Measurements from ENCODE around the gene SLK.

Gene SLK

DNA sequence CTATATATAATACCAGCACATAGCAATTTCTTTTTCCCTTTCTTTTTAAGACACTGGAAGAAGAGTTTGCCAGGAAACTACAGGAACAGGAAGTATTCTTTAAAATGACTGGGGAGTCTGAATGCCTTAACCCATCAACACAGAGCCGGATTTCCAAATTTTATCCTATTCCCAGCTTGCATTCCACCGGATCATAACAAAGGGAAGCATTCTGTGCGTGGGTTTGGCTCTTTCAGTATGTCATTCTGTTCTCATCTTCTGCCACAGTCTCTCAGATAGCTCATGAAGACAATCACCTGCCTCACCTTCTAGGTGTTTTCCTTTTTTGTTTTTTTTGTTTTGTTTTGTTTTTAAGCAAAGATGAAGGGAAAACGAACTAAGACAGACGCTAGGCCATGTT lies 58.6 kb downstream of the SLK start:
- Histone ChIP-seq H3K27ac (no peak overlapping the region), H3K27me3 (ENCODE audit: control insufficient read depth, insufficient read depth, low read length) (no peaks in the 10 kb centered on the region), H3K4me2 (ENCODE audit: low read length) (no peak overlapping the region), H3K36me3 (ENCODE audit: control insufficient read depth, insufficient read depth, low read length) (no peaks in the 10 kb centered on the region), H3K4me1 (peaks cover 4% of the 10 kb centered on the region), H3K4me3 (ENCODE audit: low read depth, low read length) (no peak overlapping the region), H3K9ac (no peak overlapping the region), H3K9me3 (ENCODE audit: control insufficient read depth, low read length) (no peaks in the 10 kb centered on the region), H2AFZ (no peak overlapping the region), H3K79me2 (no peaks in the 10 kb centered on the region)
- TF ChIP-seq, protein P1, sequence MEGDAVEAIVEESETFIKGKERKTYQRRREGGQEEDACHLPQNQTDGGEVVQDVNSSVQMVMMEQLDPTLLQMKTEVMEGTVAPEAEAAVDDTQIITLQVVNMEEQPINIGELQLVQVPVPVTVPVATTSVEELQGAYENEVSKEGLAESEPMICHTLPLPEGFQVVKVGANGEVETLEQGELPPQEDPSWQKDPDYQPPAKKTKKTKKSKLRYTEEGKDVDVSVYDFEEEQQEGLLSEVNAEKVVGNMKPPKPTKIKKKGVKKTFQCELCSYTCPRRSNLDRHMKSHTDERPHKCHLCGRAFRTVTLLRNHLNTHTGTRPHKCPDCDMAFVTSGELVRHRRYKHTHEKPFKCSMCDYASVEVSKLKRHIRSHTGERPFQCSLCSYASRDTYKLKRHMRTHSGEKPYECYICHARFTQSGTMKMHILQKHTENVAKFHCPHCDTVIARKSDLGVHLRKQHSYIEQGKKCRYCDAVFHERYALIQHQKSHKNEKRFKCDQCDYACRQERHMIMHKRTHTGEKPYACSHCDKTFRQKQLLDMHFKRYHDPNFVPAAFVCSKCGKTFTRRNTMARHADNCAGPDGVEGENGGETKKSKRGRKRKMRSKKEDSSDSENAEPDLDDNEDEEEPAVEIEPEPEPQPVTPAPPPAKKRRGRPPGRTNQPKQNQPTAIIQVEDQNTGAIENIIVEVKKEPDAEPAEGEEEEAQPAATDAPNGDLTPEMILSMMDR (IDR thresholded peaks at IDR 0.05), result no peak

GRCh38 chr10:104026762-104027161 lies 59.8 kb downstream of the SLK start:
- TF ChIP-seq, protein P1 (IDR thresholded peaks at IDR 0.05), result no peak
- Histone ChIP-seq H3K4me1 (peaks cover 4% of the 10 kb centered on the region), H3K36me3 (ENCODE audit: control insufficient read depth, insufficient read depth, low read length) (no peaks in the 10 kb centered on the region), H3K79me2 (no peaks in the 10 kb centered on the region), H3K9ac (no peak overlapping the region), H2AFZ (no peak overlapping the region), H3K27me3 (ENCODE audit: control insufficient read depth, insufficient read depth, low read length) (no peaks in the 10 kb centered on the region), H3K9me3 (ENCODE audit: control insufficient read depth, low read length) (no peaks in the 10 kb centered on the region), H3K27ac (no peak overlapping the region), H3K4me3 (ENCODE audit: low read depth, low read length) (no peak overlapping the region), H3K4me2 (ENCODE audit: low read length) (no peak overlapping the region)

- no peak overlapping the region for H2AFZ ChIP-seq
- no peak overlapping the region for H3K4me3 ChIP-seq (ENCODE audit: low read depth, low read length)
- H3K27ac ChIP-seq, result no peak overlapping the region
- H3K27me3 ChIP-seq (ENCODE audit: control insufficient read depth, insufficient read depth, low read length), result no peaks in the 10 kb centered on the region
- H3K4me2 ChIP-seq (ENCODE audit: low read length), result no peak overlapping the region
- no peaks in the 10 kb centered on the region for H3K79me2 ChIP-seq
- H3K36me3 ChIP-seq (ENCODE audit: control insufficient read depth, insufficient read depth, low read length), result no peaks in the 10 kb centered on the region
- no peak overlapping the region for H3K9ac ChIP-seq
- peaks cover 4% of the 10 kb centered on the region for H3K4me1 ChIP-seq
- no peaks in the 10 kb centered on the region for H3K9me3 ChIP-seq (ENCODE audit: control insufficient read depth, low read length)
- TF ChIP-seq, protein P1 (IDR thresholded peaks at IDR 0.05), result peak; percentile 42
These were observed 61.2 kb downstream of the SLK start for GRCh38 chr10:104028146-104028545.

DNA sequence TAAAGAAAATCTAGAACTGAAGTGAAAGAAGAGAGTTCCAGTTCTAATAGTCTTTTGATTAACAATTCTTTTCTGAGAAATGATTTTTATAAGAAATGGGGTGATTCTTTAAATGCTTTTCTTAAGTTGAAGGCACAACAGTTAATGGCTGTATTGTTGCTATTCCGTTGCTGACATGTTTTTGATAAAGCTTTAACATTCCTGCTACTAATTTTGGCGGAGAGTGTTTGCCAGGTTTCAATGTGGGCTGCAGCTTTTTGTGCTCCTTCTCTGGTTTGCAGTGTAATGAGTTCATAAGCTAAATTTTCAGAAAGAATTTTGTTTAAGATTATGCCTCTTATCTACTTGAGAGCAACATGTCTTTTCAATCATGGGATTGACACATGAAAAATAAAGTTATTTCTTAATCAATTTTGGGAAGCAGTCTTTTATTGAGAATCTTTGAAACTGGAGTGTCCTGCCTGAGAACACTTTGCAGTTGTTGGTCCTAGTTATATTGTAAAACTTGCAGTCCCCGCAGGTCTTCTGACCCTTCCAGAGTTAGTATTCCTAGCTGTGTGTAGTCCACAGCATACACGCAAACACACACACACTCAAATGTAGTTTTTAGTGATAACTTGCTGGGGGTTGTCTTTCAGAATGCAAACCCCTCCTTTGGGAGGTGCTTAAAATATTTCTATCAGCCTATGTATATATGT lies 62.0 kb downstream of the SLK start:
- H3K4me3 ChIP-seq (ENCODE audit: low read depth, low read length), result no peak overlapping the region
- H3K4me1 ChIP-seq, result peaks cover 4% of the 10 kb centered on the region
- H3K9me3 ChIP-seq (ENCODE audit: control insufficient read depth, low read length), result no peaks in the 10 kb centered on the region
- no peaks in the 10 kb centered on the region for H3K79me2 ChIP-seq
- TF ChIP-seq, protein P1 (IDR thresholded peaks at IDR 0.05), result no peak
- no peak overlapping the region for H2AFZ ChIP-seq
- no peak overlapping the region for H3K9ac ChIP-seq
- no peaks in the 10 kb centered on the region for H3K36me3 ChIP-seq (ENCODE audit: control insufficient read depth, insufficient read depth, low read length)
- H3K27me3 ChIP-seq (ENCODE audit: control insufficient read depth, insufficient read depth, low read length), result no peaks in the 10 kb centered on the region
- H3K27ac ChIP-seq, result no peak overlapping the region
- H3K4me2 ChIP-seq (ENCODE audit: low read length), result no peak overlapping the region

GRCh38 chr10:104029521-104029860 lies 62.6 kb downstream of the SLK start:
- Histone ChIP-seq H3K9ac (no peak overlapping the region), H3K4me1 (peaks cover 2% of the 10 kb centered on the region), H3K27me3 (ENCODE audit: control insufficient read depth, insufficient read depth, low read length) (no peaks in the 10 kb centered on the region), H3K4me2 (ENCODE audit: low read length) (no peak overlapping the region), H3K4me3 (ENCODE audit: low read depth, low read length) (no peak overlapping the region), H2AFZ (no peak overlapping the region), H3K36me3 (ENCODE audit: control insufficient read depth, insufficient read depth, low read length) (no peaks in the 10 kb centered on the region), H3K27ac (no peak overlapping the region), H3K79me2 (no peaks in the 10 kb centered on the region), H3K9me3 (ENCODE audit: control insufficient read depth, low read length) (no peaks in the 10 kb centered on the region)
- TF ChIP-seq, protein P1 (IDR thresholded peaks at IDR 0.05), result no peak

Measured in parathyroid adenoma (tissue), 2 donors.